SK-N-SH treated with all-trans-retinoic acid at 6 μM for 48 hours (cell line): ENCODE measurements around the gene TXNRD3.

Experiments
- BACH2 ChIP-seq: fragments of 250-450 bp; sonication (Bioruptor Pico); IDR thresholded peaks from 2 replicates; pipeline ENCODE4 v1.9.0; 2021; ENCODE audit warnings: mild to moderate bottlenecking, borderline replicate concordance
- CSDC2 ChIP-seq: fragments of 250-450 bp; sonication (Bioruptor Pico); IDR thresholded peaks from 2 replicates; pipeline ENCODE4 v1.5.0; 2020; ENCODE audit warnings: mild to moderate bottlenecking, moderate library complexity
- RARB ChIP-seq: fragments of 250-450 bp; sonication (Bioruptor Pico); IDR thresholded peaks from 2 replicates; pipeline ENCODE4 v1.8.0; 2021; ENCODE audit warnings: mild to moderate bottlenecking, moderate library complexity
- TSHZ2 ChIP-seq: fragments of 250-450 bp; sonication (Bioruptor Pico); IDR thresholded peaks from 2 replicates; pipeline ENCODE4 v1.5.0; 2020; ENCODE audit warnings: mild to moderate bottlenecking, moderate library complexity
- ZFP30 ChIP-seq: fragments of 450-650 bp; formaldehyde crosslinking; IDR thresholded peaks from 2 replicates; pipeline ENCODE4 v1.5.0; 2022; ENCODE audit warnings: mild to moderate bottlenecking, moderate library complexity

- no peak for TF ChIP-seq BACH2
- TF ChIP-seq CSDC2 (CRISPR knock-in tag): no peak
- no peak for TF ChIP-seq ZFP30 (CRISPR knock-in tag)
- no peak for TF ChIP-seq TSHZ2
- TF ChIP-seq RARB (CRISPR knock-in tag): no peak
Observed at GRCh38 chr3:126577261-126577660, 77.7 kb downstream of the TXNRD3 start.
